Midbrain (tissue), 1 donor: Measurements from ENCODE around the gene TMEM208.

Experiments used
- DNase-seq: peaks from one replicate; lab custom pipeline; 2025; lab: John Stamatoyannopoulos, UW

The TMEM208 gene

GRCh38 chr16:67226804-67227566, at the start of gene TMEM208:
Gene TMEM208, plus strand, starts transcription at chr16:67227130. Its CDS starts 89 bp downstream, at chr16:67227219.
- peak; percentile 97 for DNase-seq

DNA sequence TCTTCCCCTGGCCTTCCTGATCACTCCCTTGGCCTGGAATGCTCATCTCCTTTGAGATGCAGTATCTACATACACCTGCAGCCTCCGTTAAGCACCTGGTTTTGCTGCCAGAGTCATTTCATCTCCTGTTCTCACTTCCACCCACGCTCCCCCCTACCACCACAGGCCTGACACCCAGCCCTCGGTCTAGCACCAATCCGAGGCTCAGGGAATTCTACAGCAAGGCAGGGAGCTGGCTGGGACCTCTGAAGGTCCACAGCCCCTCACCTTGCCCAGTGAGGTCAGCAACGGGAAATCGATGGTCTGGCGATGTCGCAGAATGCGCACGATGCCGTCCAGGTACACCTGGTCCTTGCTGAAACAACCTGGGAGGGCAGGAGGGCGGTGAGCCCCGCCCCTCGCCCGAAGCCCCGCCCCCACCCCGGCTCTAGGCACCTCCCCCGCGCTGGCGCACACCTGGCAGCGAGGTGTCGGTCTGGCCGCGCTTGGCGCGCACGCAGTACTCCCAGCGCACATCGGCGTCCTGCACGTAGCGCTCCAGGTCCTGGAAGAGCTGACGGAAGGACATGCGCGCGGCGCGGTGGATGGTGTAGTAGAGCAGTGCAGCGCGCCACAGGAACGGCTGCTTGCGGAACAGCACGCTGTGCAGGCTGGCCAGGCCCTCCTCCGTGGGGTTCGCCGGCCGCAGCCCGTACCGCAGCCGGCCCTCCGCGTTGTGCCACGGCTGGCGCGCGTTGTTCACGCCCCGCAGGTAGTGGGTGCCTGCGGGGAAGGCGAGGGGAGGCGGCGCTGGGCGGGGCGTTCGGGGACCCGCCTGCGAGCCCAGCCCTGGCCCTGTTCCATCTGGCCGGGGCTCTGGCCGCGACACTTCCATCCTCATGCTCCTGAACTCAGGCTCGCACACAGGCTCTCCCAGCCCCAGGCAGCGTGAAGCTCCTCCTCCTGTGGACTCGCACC, 48.9 kb upstream of the TMEM208 start:
- no peak for DNase-seq

DNA sequence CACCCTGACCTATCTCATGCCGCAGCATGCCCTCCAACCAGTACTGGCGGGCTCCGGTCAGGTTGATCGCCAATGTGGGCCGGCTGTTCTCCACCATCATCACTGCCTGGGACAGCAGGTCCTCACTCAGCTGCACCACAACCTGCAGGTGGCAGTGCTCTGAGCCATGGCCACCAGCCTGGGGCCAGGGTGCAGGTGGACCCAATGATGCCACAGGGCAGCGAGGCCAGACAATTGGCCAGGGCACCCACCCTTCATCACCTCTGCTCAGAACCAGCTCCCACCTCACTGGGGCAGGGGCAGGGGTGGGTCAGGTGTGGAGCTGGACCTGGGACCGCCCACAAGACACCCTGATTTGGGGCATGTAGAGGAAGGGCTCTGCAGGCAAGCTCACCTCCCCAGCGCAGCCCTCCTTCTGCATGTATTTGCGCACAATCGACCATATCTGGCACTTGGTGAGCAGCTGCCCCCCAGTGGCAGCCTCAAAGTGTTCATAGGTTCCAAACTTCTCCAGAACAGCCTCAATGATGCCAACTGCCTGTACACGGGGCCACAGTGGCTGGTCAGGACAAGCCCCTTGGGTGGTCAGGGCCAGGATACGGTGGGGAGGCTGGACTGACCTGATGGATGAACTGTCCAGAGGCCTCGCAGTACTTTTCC, 47.4 kb upstream of the TMEM208 start:
- no peak for DNase-seq

DNA sequence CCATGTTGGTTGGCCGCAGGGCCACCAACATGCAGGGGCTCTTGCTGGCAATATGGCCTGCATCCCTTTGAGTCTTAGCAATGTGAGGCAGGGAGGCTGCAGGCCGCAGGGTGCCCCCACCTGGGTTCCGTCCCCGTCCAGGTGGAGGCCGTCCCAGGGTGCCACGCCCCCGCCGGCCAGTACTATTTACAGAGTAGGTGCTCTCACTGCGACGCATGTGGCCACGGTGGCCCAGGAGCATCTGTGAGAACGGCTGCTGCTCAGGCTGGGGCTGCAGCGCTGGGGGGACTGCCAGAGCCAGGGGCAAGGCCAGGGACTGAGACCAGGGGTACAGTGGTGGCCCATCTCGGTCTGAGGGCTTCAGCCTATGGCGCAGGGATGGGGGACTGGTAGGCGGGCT, 46.8 kb upstream of the TMEM208 start:
- DNase-seq: no peak

GRCh38 chr16:67181346-67181745, 45.6 kb upstream of the TMEM208 start:
- DNase-seq: no peak

- DNase-seq: no peak
Observed at GRCh38 chr16:67182288-67182687, 44.6 kb upstream of the TMEM208 start.

DNA sequence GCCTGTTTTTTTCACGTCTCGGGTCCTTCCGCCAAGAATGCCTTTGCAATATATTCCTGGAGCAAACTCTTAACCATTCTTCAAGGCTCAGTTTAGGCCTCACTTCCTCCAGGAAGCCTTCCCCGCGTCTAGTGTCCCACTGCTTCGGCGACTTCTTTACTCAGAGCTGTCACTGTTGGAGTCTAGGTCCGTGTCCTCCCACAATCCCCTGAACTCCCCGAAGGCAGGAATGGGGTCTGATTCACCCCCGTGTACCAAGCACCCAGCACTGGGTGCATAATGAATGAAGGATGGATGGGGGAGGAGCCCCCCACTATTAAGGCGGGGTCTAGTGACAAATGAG, 43.7 kb upstream of the TMEM208 start:
- no peak for DNase-seq

DNA sequence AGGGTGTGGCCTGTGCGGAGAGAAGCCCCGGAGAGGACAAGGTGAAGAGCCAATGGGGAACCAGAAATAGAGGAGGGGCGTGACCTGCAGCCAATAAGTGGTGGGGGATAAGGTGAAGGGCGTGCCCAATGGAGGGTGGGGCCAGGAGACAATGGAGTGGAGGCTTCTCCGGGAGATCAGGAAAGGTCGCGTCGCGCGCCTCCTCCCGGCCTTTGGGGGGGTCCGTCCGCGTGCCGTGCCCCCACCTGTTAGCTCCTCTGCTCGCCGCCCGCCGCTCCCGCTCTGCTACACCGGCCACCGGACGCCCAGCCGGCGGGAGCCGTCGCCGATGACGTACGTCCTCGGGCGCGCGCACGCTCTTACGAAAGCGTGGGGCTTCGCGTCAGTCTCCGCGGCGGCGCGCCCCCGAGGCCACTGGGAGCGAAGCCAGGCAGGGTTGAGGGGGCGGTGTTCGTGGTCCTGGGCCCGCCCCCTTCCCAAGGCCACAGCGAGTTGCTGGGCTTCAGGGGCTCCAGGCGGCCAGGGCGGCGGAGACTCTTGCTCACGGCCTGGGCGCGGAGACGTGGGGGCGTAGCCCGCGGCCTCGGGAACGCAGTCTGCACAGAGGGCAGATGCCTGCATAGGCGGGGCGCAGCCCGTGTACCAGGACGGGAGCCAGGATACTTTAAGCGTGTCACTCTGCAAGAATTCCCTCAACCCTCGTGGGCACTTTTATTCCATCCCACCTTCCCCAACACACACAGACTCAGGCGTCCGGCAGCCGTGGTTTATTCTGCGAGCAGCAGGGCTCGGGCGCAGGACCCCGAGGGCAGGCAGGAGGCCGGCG, 43.1 kb upstream of the TMEM208 start, which contains the start of gene MATCAP1:
Gene MATCAP1 (minus strand): TSS at position 337 of the 826 bp plus-strand sequence. CDS start 3,353 bp downstream, outside the sequence.
- DNase-seq: peak; percentile 95

GRCh38 chr16:67184453-67184994, 42.4 kb upstream of the TMEM208 start:
- DNase-seq: no peak

- DNase-seq: peak; percentile 84
Observed at GRCh38 chr16:67184995-67185650, 41.8 kb upstream of the TMEM208 start.

GRCh38 chr16:67185651-67186134, 41.2 kb upstream of the TMEM208 start:
- DNase-seq: no peak

- DNase-seq: no peak
Observed at GRCh38 chr16:67186550-67186950, 40.4 kb upstream of the TMEM208 start.

- no peak for DNase-seq
Observed at GRCh38 chr16:67187175-67187890, 39.6 kb upstream of the TMEM208 start.

- DNase-seq: no peak
Observed at GRCh38 chr16:67188323-67188722, 38.6 kb upstream of the TMEM208 start.

- no peak for DNase-seq
Observed at GRCh38 chr16:67188798-67189197, 38.1 kb upstream of the TMEM208 start.

GRCh38 chr16:67190041-67190440, 36.9 kb upstream of the TMEM208 start, which contains the start of gene EXOC3L1:
Gene EXOC3L1, minus strand, starts transcription at chr16:67190136. Its CDS starts 460 bp downstream, at chr16:67189676.
- no peak for DNase-seq

- DNase-seq: no peak
Observed at GRCh38 chr16:67190448-67191399, 36.2 kb upstream of the TMEM208 start.

DNA sequence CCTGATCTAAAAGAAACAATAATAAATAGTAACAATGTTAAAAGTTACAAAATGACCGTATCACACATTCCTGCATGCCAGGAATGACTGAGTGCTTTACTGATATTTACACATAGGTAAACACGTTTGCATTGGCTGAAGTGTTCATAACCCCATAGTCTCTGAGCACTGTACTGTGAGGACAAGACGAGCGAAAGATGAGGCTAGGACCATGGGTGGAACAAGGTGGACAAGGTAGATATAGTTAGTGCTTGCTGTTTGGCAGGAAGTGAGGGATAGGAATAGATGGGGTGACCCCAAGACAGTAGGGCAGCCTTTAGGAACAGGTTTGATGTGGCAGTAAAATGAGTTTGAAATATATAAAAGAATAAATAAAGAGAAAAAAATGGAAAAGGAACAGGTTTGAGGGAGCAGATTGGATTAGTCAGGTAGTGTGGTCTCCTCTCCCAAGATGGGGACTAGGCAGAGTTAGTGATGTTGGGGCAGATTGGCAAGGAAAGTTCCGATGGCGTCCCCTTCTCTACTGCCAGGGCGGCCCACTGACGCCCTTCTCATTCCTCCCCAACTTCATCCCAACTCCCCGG, 35.4 kb upstream of the TMEM208 start:
- no peak for DNase-seq
